Measurements from ENCODE around the gene KRTAP10-3. TPM values are rescaled to one million over a fixed set of nuclear protein-coding genes. Genes with fewer than 3 reads are reported as not detected.

The KRTAP10-3 gene
- total RNA-seq, 1 donor from 2014 or later: not detected

- no peak for DNase-seq
- Histone ChIP-seq H3K4me3 (no peak overlapping the region), H3K36me3 (no peaks in the 10 kb centered on the region), H3K4me1 (no peaks in the 10 kb centered on the region), H3K27me3 (peaks cover 4% of the 10 kb centered on the region), H3K27ac (no peak overlapping the region), H3K9me3 (no peaks in the 10 kb centered on the region)
- ATAC-seq: no peak
- intact Hi-C loops (cut with DNase I): no loop called here
- no peak for TF ChIP-seq CTCF (IDR thresholded peaks at IDR 0.05)
Measured at GRCh38 chr21:44515359-44516165, 43.0 kb downstream of the KRTAP10-3 start.

DNA sequence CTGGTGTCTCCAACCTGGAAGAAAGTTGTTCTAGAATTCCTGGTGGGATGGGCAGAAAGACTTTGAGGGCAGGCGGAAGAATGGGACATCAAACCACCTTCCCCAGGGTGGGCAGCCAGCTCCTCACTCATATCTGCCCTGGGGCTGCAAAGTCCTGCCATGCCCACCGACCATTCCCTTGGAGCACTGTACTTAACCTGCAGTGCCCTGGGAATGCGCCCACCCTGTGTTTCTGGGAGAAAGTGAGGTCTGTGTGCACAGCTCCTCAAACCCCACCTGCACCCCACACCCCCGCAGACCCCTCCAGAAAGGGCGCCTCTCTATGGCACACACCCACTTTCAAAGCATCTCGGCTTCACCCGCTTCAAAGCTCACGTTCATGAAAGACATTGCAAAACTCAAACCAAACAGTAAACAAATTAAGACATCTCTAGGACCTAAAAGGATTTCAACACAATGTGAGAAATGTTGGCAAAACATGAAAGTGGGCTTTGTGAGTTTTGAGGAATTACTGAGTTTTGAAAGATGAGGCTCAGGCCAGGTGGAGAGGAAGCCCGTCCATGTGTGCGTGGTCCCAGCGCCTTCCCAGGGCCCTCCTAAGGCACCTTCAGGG is 43.7 kb downstream of the KRTAP10-3 start:
- H3K36me3 ChIP-seq: no peaks in the 10 kb centered on the region
- intact Hi-C loops (cut with DNase I): no loop called here
- peaks cover 11% of the 10 kb centered on the region for H3K27me3 ChIP-seq
- H3K27ac ChIP-seq: no peak overlapping the region
- TF ChIP-seq CTCF (IDR thresholded peaks at IDR 0.05): no peak
- H3K9me3 ChIP-seq: no peaks in the 10 kb centered on the region
- ATAC-seq: no peak
- H3K4me3 ChIP-seq: no peak overlapping the region
- no peaks in the 10 kb centered on the region for H3K4me1 ChIP-seq
- DNase-seq: no peak

DNA sequence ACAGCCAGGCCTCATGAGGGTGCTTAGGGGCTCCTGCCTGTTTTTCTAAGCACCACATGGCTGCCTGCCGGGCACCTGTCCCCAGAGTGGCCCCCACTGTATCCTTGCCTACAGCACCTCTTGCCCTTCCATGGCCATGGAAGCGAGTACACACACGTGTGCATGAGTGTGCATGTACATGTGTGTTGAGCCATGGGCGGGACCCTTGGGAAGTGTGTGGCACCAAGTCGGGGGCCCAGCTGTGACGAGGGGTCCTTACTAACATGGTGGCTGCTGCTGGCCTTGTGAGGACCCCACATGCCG is 44.4 kb downstream of the KRTAP10-3 start:
- intact Hi-C loops (cut with DNase I): no loop called here
- Histone ChIP-seq H3K27ac (no peak overlapping the region), H3K27me3 (peaks cover 15% of the 10 kb centered on the region), H3K4me3 (no peak overlapping the region), H3K9me3 (no peaks in the 10 kb centered on the region), H3K4me1 (no peaks in the 10 kb centered on the region), H3K36me3 (no peaks in the 10 kb centered on the region)
- ATAC-seq: no peak
- DNase-seq: no peak
- TF ChIP-seq CTCF (IDR thresholded peaks at IDR 0.05): no peak

GRCh38 chr21:44513389-44514217 is 45.0 kb downstream of the KRTAP10-3 start:
- no peak overlapping the region for H3K4me3 ChIP-seq
- no peaks in the 10 kb centered on the region for H3K4me1 ChIP-seq
- H3K9me3 ChIP-seq: no peaks in the 10 kb centered on the region
- intact Hi-C loops (cut with DNase I): no loop called here
- H3K36me3 ChIP-seq: no peaks in the 10 kb centered on the region
- peaks cover 15% of the 10 kb centered on the region for H3K27me3 ChIP-seq
- no peak for DNase-seq
- TF ChIP-seq CTCF (IDR thresholded peaks at IDR 0.05): no peak
- no peak overlapping the region for H3K27ac ChIP-seq
- ATAC-seq: no peak

- intact Hi-C loops (cut with DNase I): no loop called here
- no peak for ATAC-seq
- Histone ChIP-seq H3K4me1 (no peaks in the 10 kb centered on the region), H3K27me3 (peaks cover 15% of the 10 kb centered on the region), H3K36me3 (no peaks in the 10 kb centered on the region), H3K9me3 (no peaks in the 10 kb centered on the region), H3K4me3 (no peak overlapping the region), H3K27ac (no peak overlapping the region)
- no peak for DNase-seq
- no peak for TF ChIP-seq CTCF (IDR thresholded peaks at IDR 0.05)
Measured at GRCh38 chr21:44512496-44513388, 45.9 kb downstream of the KRTAP10-3 start.

All from upper lobe of right lung (tissue), 1 donor.